ENCODE data around the gene CNTNAP4.

CNTNAP4 gene

GRCh38 chr16:76443973-76444372, 166.8 kb downstream of the CNTNAP4 start:
- no peak for DNase-seq (ENCODE audit: extremely low spot score)
- TF ChIP-seq CTCF (IDR thresholded peaks at IDR 0.05; ENCODE audit: control extremely low read depth, extremely low read depth, low read depth, missing control alignments), result no peak
- ChIA-PET CTCF (no interaction called here), POLR2A (no interaction called here)

GRCh38 chr16:76444832-76445231, 167.6 kb downstream of the CNTNAP4 start:
- no peak for DNase-seq (ENCODE audit: extremely low spot score)
- no peak for TF ChIP-seq CTCF (IDR thresholded peaks at IDR 0.05; ENCODE audit: control extremely low read depth, extremely low read depth, low read depth, missing control alignments)
- POLR2A ChIA-PET, result no interaction called here
- CTCF ChIA-PET, result no interaction called here

- TF ChIP-seq CTCF (IDR thresholded peaks at IDR 0.05; ENCODE audit: control extremely low read depth, extremely low read depth, low read depth, missing control alignments), result no peak
- CTCF ChIA-PET, result interaction anchor here (0.7 kb wide), 1 partner anchor 53 kb away, joined by 3 read pairs; no protein-coding TSS in a partner anchor
- POLR2A ChIA-PET, result no interaction called here
- DNase-seq (ENCODE audit: extremely low spot score), result no peak
Observed at GRCh38 chr16:76445815-76446214, 168.6 kb downstream of the CNTNAP4 start.

GRCh38 chr16:76446251-76446650, 169.1 kb downstream of the CNTNAP4 start:
- no peak for TF ChIP-seq CTCF (IDR thresholded peaks at IDR 0.05; ENCODE audit: control extremely low read depth, extremely low read depth, low read depth, missing control alignments)
- DNase-seq (ENCODE audit: extremely low spot score), result no peak
- ChIA-PET CTCF (interaction anchor here (0.7 kb wide), 1 partner anchor 54 kb away, joined by 3 read pairs; no protein-coding TSS in a partner anchor), POLR2A (no interaction called here)

GRCh38 chr16:76450890-76451289, 173.7 kb downstream of the CNTNAP4 start:
- TF ChIP-seq CTCF (IDR thresholded peaks at IDR 0.05; ENCODE audit: control extremely low read depth, extremely low read depth, low read depth, missing control alignments), result no peak
- POLR2A ChIA-PET, result no interaction called here
- CTCF ChIA-PET, result interaction anchor here (1.3 to 1.8 kb wide), 2 partner anchors 26 to 46 kb away, joined by 3 to 4 read pairs; no protein-coding TSS in a partner anchor
- DNase-seq (ENCODE audit: extremely low spot score), result no peak

GRCh38 chr16:76455257-76455656, 178.1 kb downstream of the CNTNAP4 start:
- DNase-seq (ENCODE audit: extremely low spot score), result no peak
- POLR2A ChIA-PET, result no interaction called here
- no peak for TF ChIP-seq CTCF (IDR thresholded peaks at IDR 0.05; ENCODE audit: control extremely low read depth, extremely low read depth, low read depth, missing control alignments)
- CTCF ChIA-PET, result no interaction called here

- no peak for DNase-seq (ENCODE audit: extremely low spot score)
- ChIA-PET CTCF (no interaction called here), POLR2A (no interaction called here)
- TF ChIP-seq CTCF (IDR thresholded peaks at IDR 0.05; ENCODE audit: control extremely low read depth, extremely low read depth, low read depth, missing control alignments), result no peak
Observed at GRCh38 chr16:76456016-76456415, 178.8 kb downstream of the CNTNAP4 start.
